Subcutaneous adipose tissue (tissue), 4 donors: Measurements from ENCODE around the gene R3HDM2. TPM values are rescaled to one million over a fixed set of nuclear protein-coding genes. Genes with fewer than 3 reads are reported as not detected.

Experiments used
- total RNA-seq, 4 donors: library from RNA; depleted of rRNA; stranded (reverse); fragments of >200 nt; gene quantifications; one replicate each; pipeline ENCODE4 v1.1.0, GENCODE V29; 2016
- TF ChIP-seq, protein P1 (sequence below): fragments of 450-650 bp; IDR thresholded peaks from one replicate; pipeline ENCODE4 v1.5.1; 2016; ENCODE audit warnings: low read depth, mild to moderate bottlenecking, control low read depth, antibody characterized with exemption, moderate library complexity

R3HDM2 gene
- total RNA-seq, 4 donors from 2014 or later = 48.2 to 51.2 (median 48.7) TPM

DNA sequence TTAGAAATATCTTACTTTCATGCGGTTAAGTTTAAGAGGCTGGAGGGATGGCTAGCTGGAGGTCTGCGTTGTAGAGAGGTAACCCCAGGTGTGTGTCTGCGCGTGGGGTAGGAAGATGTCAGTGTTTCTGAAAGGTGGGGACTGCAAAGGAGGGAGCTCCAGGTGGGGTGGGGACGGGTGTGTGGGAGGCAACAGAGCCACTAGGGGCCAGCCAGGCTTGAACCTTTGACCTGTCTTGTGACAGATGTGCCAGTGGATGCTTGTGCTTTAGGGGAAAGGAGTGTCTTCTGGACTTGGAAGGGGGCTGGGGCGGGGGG lies 29.6 kb upstream of the R3HDM2 start:
- TF ChIP-seq, protein P1, sequence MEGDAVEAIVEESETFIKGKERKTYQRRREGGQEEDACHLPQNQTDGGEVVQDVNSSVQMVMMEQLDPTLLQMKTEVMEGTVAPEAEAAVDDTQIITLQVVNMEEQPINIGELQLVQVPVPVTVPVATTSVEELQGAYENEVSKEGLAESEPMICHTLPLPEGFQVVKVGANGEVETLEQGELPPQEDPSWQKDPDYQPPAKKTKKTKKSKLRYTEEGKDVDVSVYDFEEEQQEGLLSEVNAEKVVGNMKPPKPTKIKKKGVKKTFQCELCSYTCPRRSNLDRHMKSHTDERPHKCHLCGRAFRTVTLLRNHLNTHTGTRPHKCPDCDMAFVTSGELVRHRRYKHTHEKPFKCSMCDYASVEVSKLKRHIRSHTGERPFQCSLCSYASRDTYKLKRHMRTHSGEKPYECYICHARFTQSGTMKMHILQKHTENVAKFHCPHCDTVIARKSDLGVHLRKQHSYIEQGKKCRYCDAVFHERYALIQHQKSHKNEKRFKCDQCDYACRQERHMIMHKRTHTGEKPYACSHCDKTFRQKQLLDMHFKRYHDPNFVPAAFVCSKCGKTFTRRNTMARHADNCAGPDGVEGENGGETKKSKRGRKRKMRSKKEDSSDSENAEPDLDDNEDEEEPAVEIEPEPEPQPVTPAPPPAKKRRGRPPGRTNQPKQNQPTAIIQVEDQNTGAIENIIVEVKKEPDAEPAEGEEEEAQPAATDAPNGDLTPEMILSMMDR = no peak

DNA sequence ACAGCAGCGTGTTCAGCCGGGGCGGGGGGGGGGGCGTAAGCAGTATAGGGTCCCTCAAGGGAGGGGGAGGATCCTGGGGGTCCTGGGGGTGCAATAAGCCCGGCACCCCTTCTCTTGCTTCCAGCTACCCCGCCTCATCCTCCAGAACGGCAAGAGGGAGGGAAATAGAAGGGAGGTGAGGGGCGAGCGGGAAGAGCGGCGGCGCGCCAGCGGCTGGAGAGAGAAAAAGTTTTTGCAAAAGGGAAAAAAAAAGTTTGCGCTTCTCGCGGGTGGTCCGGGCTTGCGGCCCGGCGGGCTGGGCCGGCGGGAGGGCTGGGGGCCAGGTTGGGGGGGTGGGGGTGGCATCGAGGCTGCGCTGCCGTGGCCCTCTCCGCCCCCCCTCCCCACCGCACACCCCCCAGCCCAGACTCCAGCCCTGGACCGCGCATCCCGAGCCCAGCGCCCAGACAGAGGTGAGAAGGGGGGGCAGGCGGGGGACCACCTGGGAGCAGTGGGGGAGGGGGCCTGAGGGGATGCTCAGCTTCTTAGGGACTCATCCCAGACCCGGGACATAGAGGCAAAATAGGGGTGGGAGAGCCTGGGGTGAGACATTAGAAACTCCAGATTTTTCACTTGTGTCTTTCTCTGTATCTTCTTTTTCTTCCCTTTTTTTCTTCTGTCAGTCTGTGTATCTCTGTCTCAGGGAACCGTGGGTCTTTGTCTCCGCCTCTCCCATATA lies 29.1 kb upstream of the R3HDM2 start, which contains the start of gene GLI1:
Gene GLI1 (plus strand): TSS at position 36 of the 718 bp plus-strand sequence. CDS start 3,907 bp downstream, outside the sequence.
- TF ChIP-seq, protein P1 = no peak

DNA sequence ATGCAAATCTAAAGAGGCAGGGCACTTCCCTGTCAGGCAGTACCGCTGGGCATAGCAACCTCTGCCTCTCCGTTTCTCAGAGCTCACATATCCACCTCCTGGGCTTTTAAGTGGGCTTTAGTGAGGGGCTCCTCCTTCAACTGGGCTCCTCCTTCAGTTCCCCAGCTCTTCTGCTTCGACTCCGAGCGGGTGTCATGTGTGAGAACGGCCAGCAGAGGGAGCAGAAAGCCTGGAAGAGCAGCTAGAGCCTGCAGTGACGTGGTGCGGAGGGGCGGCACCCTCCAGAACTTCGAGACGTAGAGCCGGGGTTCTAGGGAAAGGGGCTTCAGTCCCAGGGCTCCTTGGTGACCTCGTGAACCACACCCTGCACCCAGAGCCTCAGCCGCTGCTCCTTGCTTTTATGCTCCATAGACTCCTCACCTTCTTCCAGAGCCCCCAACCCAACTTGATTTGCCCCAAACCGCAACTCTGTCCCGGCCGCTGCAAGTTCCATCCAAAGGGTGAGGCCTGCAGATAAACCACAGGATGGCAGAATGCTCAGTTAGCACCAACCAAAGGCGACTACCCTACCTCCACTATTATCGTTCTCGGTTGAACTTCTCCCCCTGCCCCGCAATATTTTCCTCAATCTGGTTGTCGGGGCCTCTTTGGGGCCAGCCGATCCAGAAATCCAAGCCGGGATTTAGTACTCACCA lies 28.4 kb upstream of the R3HDM2 start:
- TF ChIP-seq, protein P1 = no peak

DNA sequence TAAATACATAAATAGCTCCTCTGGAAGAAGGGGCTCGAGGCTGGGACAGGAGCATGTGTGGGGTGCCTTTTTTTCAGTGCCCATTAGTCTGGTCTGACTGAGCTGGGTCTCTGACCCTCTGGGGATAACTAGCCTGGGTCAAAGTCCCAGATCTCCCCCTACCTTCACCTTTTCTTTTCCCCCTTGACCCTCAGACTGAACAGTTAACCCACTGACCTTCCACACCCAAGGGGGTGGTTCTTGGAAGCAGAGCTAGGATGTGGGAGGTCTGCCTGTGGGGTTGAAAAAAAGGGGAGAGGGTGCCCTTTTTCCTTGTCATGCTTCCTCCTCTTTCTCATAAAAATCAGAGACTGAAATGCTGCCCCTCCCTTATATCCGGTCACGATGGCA lies 27.8 kb upstream of the R3HDM2 start:
- TF ChIP-seq, protein P1 = no peak

DNA sequence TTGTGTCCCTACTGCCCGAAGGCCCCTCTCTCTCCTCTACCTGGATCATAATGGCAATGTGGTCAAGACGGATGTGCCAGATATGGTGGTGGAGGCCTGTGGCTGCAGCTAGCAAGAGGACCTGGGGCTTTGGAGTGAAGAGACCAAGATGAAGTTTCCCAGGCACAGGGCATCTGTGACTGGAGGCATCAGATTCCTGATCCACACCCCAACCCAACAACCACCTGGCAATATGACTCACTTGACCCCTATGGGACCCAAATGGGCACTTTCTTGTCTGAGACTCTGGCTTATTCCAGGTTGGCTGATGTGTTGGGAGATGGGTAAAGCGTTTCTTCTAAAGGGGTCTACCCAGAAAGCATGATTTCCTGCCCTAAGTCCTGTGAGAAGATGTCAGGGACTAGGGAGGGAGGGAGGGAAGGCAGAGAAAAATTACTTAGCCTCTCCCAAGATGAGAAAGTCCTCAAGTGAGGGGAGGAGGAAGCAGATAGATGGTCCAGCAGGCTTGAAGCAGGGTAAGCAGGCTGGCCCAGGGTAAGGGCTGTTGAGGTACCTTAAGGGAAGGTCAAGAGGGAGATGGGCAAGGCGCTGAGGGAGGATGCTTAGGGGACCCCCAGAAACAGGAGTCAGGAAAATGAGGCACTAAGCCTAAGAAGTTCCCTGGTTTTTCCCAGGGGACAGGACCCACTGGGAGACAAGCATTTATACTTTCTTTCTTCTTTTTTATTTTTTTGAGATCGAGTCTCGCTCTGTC lies 26.1 kb upstream of the R3HDM2 start:
- TF ChIP-seq, protein P1 = no peak

DNA sequence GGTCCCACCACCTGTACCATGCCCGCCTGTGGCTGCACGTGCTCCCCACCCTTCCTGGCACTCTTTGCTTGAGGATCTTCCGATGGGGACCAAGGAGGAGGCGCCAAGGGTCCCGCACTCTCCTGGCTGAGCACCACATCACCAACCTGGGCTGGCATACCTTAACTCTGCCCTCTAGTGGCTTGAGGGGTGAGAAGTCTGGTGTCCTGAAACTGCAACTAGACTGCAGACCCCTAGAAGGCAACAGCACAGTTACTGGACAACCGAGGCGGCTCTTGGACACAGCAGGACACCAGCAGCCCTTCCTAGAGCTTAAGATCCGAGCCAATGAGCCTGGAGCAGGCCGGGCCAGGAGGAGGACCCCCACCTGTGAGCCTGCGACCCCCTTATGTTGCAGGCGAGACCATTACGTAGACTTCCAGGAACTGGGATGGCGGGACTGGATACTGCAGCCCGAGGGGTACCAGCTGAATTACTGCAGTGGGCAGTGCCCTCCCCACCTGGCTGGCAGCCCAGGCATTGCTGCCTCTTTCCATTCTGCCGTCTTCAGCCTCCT lies 25.4 kb upstream of the R3HDM2 start:
- TF ChIP-seq, protein P1 = no peak
